A549 (cell line): Measurements from ENCODE around the gene BSPRY.
"Not testable (repeated sequence)": the region's sequence is repeated elsewhere in the genome, so short reads cannot be mapped to it uniquely, and the experiment has no call there.

Experiments used
- CHD2 ChIP-seq: fragments of 150-350 bp; IDR thresholded peaks from 2 replicates; pipeline ENCODE4 v1.6.1; 2014; ENCODE audit warnings: low read length; ENCODE audit not compliant: partially characterized antibody
- CTCF ChIP-seq: fragments of >200 bp; sonication (Bioruptor Twin); formaldehyde crosslinking; IDR thresholded peaks from 3 replicates; pipeline ENCODE4 v1.5.1; 2016
- E2F6 ChIP-seq: IDR thresholded peaks from 2 replicates; pipeline ENCODE4 v1.6.1; 2012; ENCODE audit warnings: low read depth, borderline replicate concordance
- HOXA7 ChIP-seq: fragments of 250-450 bp; sonication (Bioruptor Pico); IDR thresholded peaks from 2 replicates; pipeline ENCODE4 v1.5.0; 2020; ENCODE audit warnings: mild to moderate bottlenecking, moderate library complexity
- JUN ChIP-seq, 2 experiments: fragments of >200 bp; sonication (Bioruptor Twin); formaldehyde crosslinking; IDR thresholded peaks; 2 replicates in 1 of 2; 3 replicates in 1 of 2; pipeline ENCODE4 v1.6.1; 2016 to 2017
- MAX ChIP-seq: IDR thresholded peaks from 2 replicates; pipeline ENCODE4 v1.6.1; 2012

- TF ChIP-seq CTCF; JUN (IDR thresholded peaks at IDR 0.05); HOXA7 (CRISPR knock-in tag); E2F6; MAX; CHD2: not testable (repeated sequence)
These were observed 30.5 kb downstream of the BSPRY start for GRCh38 chr9:113379829-113380210.
